Mucosa of descending colon (tissue), 3 donors: Measurements from ENCODE around the gene BIVM. TPM values are rescaled to one million over a fixed set of nuclear protein-coding genes. Genes with fewer than 3 reads are reported as not detected.

Experiments
- ATAC-seq: fragments of 200-7000 bp; cut with Tn5 transposase; one replicate; pipeline ENCODE4 v1.9.1; 2020; ENCODE audit warnings: mild to moderate bottlenecking, moderate library complexity
- DNase-seq, 3 donors: peaks; one replicate each; pipeline ENCODE4 v3.0.0-alpha.2; 2020
- H3K36me3 ChIP-seq: fragments of 200-600 bp; one replicate; pipeline ENCODE4 v1.8.0; 2021; ENCODE audit warnings: low read depth, mild to moderate bottlenecking
- H3K4me1 ChIP-seq: fragments of 200-600 bp; one replicate; pipeline ENCODE4 v1.8.0; 2021; ENCODE audit warnings: low read depth, mild to moderate bottlenecking
- H3K4me3 ChIP-seq: fragments of 200-600 bp; one replicate; pipeline ENCODE4 v1.8.0; 2021; ENCODE audit warnings: mild to moderate bottlenecking
- H3K9me3 ChIP-seq: fragments of 200-600 bp; one replicate; pipeline ENCODE4 v1.8.0; 2021; ENCODE audit warnings: mild to moderate bottlenecking
- intact Hi-C, 2 donors: fragments of 100-400 bp; cut with DNase I in 1 of 2; cut with micrococcal nuclease in 1 of 2; formaldehyde crosslinking; loops; one replicate each; pipeline versions ENCODE4 v1.11.0 to v1.11.1; 2022; cut with DNase I, micrococcal nuclease
- total RNA-seq, 3 donors: library from RNA; stranded (reverse); fragmentation: NEBNext Ultra II Directional in 2 of 3; extraction: Animal tissue kit (Norgen Biotek cat#: 25700) in 2 of 3; gene quantifications; one replicate each; pipeline versions ENCODE4 v1.2.1 to v1.2.4, GENCODE V29; 2021 to 2023
- TF ChIP-seq, protein P1 (sequence below): fragments of 200-600 bp; IDR thresholded peaks from one replicate; pipeline ENCODE4 v1.8.0; 2022; ENCODE audit warnings: antibody characterized with exemption, mild to moderate bottlenecking
- donor health status: DM: no; HTN: no; CAD: no; lungs with moderate emphysema.
- donor health status: DM: no; HTN: no; CAD: no.
- donor health status: DM: no; HTN: yes; CAD: no.

Gene BIVM
- total RNA-seq, 3 donors from 2014 or later = 15.5 to 21.2 (median 17.1) TPM

DNA sequence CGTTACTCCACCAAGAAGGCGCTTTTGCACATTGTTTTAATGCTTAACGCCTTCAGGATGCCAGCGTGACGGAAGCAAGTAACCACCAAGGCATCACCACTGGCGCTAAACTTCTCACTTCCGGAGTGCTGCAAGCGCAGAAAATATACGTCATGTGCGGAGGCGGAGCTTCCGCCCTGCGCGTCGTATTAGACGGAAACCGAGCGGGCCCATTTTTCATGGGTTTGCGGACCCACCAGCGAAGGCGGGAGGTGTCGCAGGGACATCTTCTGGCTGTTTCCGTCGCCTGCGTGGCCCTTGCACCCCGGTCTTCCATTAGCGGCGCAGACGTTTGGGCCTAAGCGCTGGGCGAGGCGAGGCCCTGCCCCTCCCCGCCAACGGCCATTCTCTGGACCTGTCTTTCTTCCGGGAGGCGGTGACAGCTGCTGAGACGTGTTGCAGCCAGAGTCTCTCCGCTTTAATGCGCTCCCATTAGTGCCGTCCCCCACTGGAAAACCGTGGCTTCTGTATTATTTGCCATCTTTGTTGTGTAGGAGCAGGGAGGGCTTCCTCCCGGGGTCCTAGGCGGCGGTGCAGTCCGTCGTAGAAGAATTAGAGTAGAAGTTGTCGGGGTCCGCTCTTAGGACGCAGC is 46.8 kb downstream of the BIVM start, which contains the start of gene ERCC5:
TSS of gene ERCC5 (plus strand) at position 403 of the 631 bp plus-strand sequence. CDS start 235 bp downstream, outside the sequence.
- Histone ChIP-seq H3K4me3 (peak within 1 kb of the TSS; percentile 74), H3K36me3 (no peaks in the 10 kb centered on the region), H3K4me1 (peaks cover 18% of the 10 kb centered on the region), H3K9me3 (no peaks in the 10 kb centered on the region)
- DNase-seq = peak; percentile 96 to 97 (median 97)
- intact Hi-C loops = loop anchor here in 1 of 2 donors (5.0 kb wide), 1 partner anchor 248 kb away; the partner anchor contains the start of gene TPP2
- ATAC-seq = peak; percentile 94
- TF ChIP-seq, protein P1, sequence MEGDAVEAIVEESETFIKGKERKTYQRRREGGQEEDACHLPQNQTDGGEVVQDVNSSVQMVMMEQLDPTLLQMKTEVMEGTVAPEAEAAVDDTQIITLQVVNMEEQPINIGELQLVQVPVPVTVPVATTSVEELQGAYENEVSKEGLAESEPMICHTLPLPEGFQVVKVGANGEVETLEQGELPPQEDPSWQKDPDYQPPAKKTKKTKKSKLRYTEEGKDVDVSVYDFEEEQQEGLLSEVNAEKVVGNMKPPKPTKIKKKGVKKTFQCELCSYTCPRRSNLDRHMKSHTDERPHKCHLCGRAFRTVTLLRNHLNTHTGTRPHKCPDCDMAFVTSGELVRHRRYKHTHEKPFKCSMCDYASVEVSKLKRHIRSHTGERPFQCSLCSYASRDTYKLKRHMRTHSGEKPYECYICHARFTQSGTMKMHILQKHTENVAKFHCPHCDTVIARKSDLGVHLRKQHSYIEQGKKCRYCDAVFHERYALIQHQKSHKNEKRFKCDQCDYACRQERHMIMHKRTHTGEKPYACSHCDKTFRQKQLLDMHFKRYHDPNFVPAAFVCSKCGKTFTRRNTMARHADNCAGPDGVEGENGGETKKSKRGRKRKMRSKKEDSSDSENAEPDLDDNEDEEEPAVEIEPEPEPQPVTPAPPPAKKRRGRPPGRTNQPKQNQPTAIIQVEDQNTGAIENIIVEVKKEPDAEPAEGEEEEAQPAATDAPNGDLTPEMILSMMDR = no peak

DNA sequence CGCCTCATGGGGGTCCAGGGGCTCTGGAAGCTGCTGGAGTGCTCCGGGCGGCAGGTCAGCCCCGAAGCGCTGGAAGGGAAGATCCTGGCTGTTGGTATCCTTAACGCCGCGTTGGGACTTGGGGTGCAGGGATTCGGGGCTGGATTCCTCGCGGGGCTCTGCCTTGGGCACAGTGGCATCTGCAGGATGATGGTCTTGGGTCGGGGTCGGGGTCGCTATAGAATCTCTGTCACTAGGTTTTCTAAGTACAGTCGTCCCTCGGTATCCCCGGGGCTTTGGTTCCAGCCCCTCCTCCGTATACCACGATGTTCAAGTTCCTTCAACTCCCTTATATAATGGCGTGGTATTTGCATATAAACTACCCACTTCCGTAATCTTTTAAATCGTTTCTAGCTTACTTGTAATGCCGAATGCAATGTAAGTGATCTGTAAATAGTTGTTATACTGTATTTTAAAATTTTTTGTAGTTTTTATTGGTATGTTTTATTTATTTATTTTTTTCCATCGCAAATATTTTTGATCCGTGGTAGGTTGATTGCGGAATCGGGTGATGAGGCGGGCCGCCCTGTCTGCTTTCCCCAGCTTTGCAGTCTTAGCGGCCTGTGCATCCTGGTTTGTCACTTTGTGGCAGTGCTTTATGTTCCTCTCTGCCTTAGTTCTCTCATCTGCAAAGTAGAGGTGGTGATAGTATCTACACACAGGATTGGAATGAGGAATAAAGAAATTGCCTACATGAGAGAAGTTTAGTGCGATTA is 47.5 kb downstream of the BIVM start:
- H3K36me3 ChIP-seq = no peaks in the 10 kb centered on the region
- H3K9me3 ChIP-seq = no peaks in the 10 kb centered on the region
- ATAC-seq (peak; percentile 55), DNase-seq (peak; percentile 64 to 71 (median 67))
- intact Hi-C loops = loop anchor here in 1 of 2 donors (5.0 kb wide), 1 partner anchor 249 kb away; the partner anchor contains the start of gene TPP2
- TF ChIP-seq, protein P1 = no peak
- H3K4me1 ChIP-seq = peaks cover 18% of the 10 kb centered on the region
- peak overlapping the region; percentile 74 for H3K4me3 ChIP-seq

DNA sequence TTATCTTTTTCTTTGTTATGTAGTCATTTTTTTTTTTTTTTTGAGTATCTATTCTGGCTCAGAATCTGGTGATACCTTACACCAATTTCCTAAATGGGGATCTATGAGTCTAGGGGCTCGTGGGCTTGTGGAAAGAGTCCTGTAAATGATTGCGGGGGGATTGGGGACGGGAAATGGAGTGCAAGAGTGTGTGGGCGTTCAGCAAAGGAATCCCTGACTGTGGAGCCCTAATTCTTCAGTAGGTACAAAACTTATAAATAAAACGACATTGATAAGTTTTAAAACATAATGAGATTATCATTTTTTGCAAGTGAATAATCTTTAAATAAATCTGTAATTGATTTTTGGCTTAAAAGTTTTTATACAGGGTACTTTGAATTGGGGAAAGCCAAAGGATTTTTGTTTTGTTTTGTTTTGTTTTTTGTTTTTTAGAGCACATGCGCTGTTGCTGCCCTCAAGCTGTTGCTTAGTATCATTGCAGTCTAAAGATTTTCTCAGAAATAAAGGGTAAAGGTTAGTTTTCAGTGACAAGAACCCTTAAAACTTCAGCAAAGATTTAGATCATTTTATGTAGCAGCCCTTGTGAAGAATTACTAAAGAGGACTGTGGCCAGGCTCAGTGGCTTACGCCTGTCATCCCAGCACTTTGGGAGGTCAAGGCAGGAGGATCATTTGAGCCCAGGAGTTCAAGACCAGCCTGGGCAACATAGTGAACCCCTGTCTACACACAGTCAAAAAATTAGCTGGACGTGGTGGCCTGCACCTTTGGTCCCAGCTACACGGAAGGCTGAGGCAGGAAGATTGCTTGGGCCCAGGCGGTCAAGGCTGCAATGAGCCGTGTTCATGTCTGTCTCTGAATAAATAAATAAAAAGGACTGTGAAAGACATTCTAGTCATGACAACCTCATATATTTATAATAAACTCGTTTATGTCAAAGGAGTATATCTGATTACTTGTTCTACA is 48.6 kb downstream of the BIVM start:
- H3K4me1 ChIP-seq = peaks cover 18% of the 10 kb centered on the region
- no peak for ATAC-seq
- DNase-seq = no peak
- no peaks in the 10 kb centered on the region for H3K9me3 ChIP-seq
- H3K36me3 ChIP-seq = no peaks in the 10 kb centered on the region
- no peak overlapping the region for H3K4me3 ChIP-seq
- intact Hi-C loops = loop anchor here in 1 of 2 donors (5.0 kb wide), 1 partner anchor 250 kb away; the partner anchor contains the start of gene TPP2
- TF ChIP-seq, protein P1 = peak; percentile 42

DNA sequence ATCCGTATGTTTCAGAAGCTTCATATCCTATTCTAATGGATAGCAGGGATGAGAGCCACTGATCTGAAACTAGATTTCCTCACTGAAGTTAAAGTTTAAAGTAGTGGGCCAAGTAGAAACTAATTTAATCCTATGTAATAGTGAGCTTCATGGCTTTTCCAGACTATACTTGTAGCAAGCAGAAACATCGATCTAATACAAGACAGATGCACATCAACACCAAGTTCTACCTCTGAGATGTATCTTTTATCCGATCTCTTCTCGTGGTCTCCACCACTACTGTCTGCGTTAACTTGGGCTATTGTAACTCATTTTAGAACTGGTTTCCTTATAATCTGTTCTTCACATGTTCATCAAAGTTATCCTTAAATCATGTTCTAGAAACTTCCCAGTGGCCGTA is 50.0 kb downstream of the BIVM start:
- DNase-seq (no peak), ATAC-seq (no peak)
- Histone ChIP-seq H3K4me3 (no peak overlapping the region), H3K9me3 (no peaks in the 10 kb centered on the region), H3K4me1 (peaks cover 18% of the 10 kb centered on the region), H3K36me3 (no peaks in the 10 kb centered on the region)
- TF ChIP-seq, protein P1 = no peak
- intact Hi-C loops = loop anchor here in 1 of 2 donors (5.0 kb wide), 1 partner anchor 252 kb away; the partner anchor contains the start of gene TPP2

DNA sequence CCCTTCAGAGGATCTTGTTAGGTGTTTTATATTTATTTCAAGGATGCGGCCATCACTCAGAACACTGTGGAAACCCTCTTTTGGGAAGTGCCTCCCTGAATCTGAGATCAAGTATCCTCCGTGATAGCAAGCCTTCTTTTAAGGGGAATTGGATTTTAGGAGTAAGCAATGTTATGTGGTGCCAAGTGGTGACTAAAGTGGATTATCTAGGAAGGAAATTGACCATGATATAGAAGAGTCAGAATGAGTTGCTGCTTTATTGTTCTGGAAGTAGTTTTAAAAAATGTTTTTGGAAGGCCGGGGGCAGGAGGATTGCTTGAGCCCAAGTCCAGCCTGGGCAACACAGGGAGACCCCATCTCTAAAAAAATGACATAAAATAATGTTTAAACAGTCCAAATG is 53.6 kb downstream of the BIVM start:
- Histone ChIP-seq H3K36me3 (no peaks in the 10 kb centered on the region), H3K4me1 (peaks cover 14% of the 10 kb centered on the region), H3K4me3 (no peak overlapping the region), H3K9me3 (no peaks in the 10 kb centered on the region)
- intact Hi-C loops = loop anchor here in 1 of 2 donors (10.0 kb wide), 1 partner anchor 268 kb away; no protein-coding TSS in a partner anchor
- ATAC-seq = no peak
- TF ChIP-seq, protein P1 = no peak
- DNase-seq = no peak
